Trophoblast cell (in vitro differentiated cells and primary cell): ENCODE measurements around the gene PRUNE2.

ENCODE experiments used
- DNase-seq, 2 donors: peaks; one replicate each; pipeline ENCODE4 v3.0.0-alpha.2; 2016
- H2AFZ ChIP-seq: 2 replicates; pipeline ENCODE4 v1.6.1; 2013; ENCODE audit warnings: low read length, moderate library complexity, mild to moderate bottlenecking; ENCODE audit not compliant: insufficient read depth, poor library complexity
- H2AK5ac ChIP-seq: 2 replicates; pipeline ENCODE4 v1.6.1; 2013; ENCODE audit warnings: mild to moderate bottlenecking, low read length
- H2BK120ac ChIP-seq: 2 replicates; pipeline ENCODE4 v1.6.1; 2013; ENCODE audit warnings: low read length, mild to moderate bottlenecking, moderate library complexity; ENCODE audit not compliant: insufficient read depth, poor library complexity
- H2BK12ac ChIP-seq: 2 replicates; pipeline ENCODE4 v1.6.1; 2013; ENCODE audit warnings: mild to moderate bottlenecking, low read length, moderate library complexity
- H2BK5ac ChIP-seq: 2 replicates; pipeline ENCODE4 v1.6.1; 2013; ENCODE audit warnings: low read length, low read depth, moderate library complexity, mild to moderate bottlenecking; ENCODE audit not compliant: poor library complexity
- H3K14ac ChIP-seq: 2 replicates; pipeline ENCODE4 v1.6.1; 2013; ENCODE audit warnings: mild to moderate bottlenecking, low read length
- H3K18ac ChIP-seq: 2 replicates; pipeline ENCODE4 v1.6.1; 2013; ENCODE audit warnings: mild to moderate bottlenecking, low read length
- H3K23ac ChIP-seq: 2 replicates; pipeline ENCODE4 v1.6.1; 2013; ENCODE audit warnings: low read length
- H3K27ac ChIP-seq: 2 replicates; pipeline ENCODE4 v1.5.1; 2013; ENCODE audit warnings: low read depth, mild to moderate bottlenecking, inconsistent platforms, low read length, moderate library complexity
- H3K27me3 ChIP-seq: 2 replicates; pipeline ENCODE4 v1.6.1; 2013; ENCODE audit warnings: inconsistent platforms, mild to moderate bottlenecking, low read length, moderate library complexity; ENCODE audit not compliant: insufficient read depth
- H3K36me3 ChIP-seq, 2 experiments: 1 replicate in 1 of 2; 2 replicates in 1 of 2; pipeline ENCODE4 v1.6.1; 2013; ENCODE audit warnings: low read length in 2 of 2, mild to moderate bottlenecking in 2 of 2, moderate library complexity in 1 of 2; ENCODE audit not compliant: insufficient read depth in 2 of 2, control insufficient read depth in 1 of 2
- H3K4ac ChIP-seq: 2 replicates; pipeline ENCODE4 v1.6.1; 2013; ENCODE audit warnings: low read depth, mild to moderate bottlenecking, low read length, moderate library complexity
- H3K4me1 ChIP-seq, 2 experiments: 1 replicate in 1 of 2; 2 replicates in 1 of 2; pipeline ENCODE4 v1.6.1; 2013; ENCODE audit warnings: low read length in 2 of 2, mild to moderate bottlenecking in 2 of 2, moderate library complexity in 1 of 2; ENCODE audit not compliant: insufficient read depth in 2 of 2, control insufficient read depth in 1 of 2
- H3K4me2 ChIP-seq: 2 replicates; pipeline ENCODE4 v1.6.1; 2013; ENCODE audit warnings: inconsistent platforms, mild to moderate bottlenecking, low read length, moderate library complexity
- H3K4me3 ChIP-seq: 2 replicates; pipeline ENCODE4 v1.5.1; 2013; ENCODE audit warnings: mild to moderate bottlenecking, low read depth, low read length, inconsistent platforms
- H3K79me1 ChIP-seq: one replicate; pipeline ENCODE4 v1.6.1; 2013; ENCODE audit warnings: low read length
- H3K79me2 ChIP-seq: 2 replicates; pipeline ENCODE4 v1.6.1; 2013; ENCODE audit warnings: low read length, mild to moderate bottlenecking; ENCODE audit not compliant: control insufficient read depth, insufficient read depth, poor library complexity
- H3K9ac ChIP-seq: 2 replicates; pipeline ENCODE4 v1.6.1; 2013; ENCODE audit warnings: mild to moderate bottlenecking, low read length
- H3K9me3 ChIP-seq: 2 replicates; pipeline ENCODE4 v1.6.1; 2013; ENCODE audit warnings: low read depth, mild to moderate bottlenecking, control low read depth, inconsistent platforms, low read length; ENCODE audit not compliant: insufficient read depth
- H4K12ac ChIP-seq: 2 replicates; pipeline ENCODE4 v1.6.1; 2013; ENCODE audit warnings: low read depth, mild to moderate bottlenecking, low read length, moderate library complexity
- H4K8ac ChIP-seq: 2 replicates; pipeline ENCODE4 v1.6.1; 2013; ENCODE audit warnings: low read depth, mild to moderate bottlenecking, low read length, moderate library complexity
- H4K91ac ChIP-seq: one replicate; pipeline ENCODE4 v1.6.1; 2013; ENCODE audit warnings: low read depth, mild to moderate bottlenecking, low read length, moderate library complexity
- WGBS: extraction: QIAGEN DNeasy Blood & Tissue Kit; methylation state at CpG from one replicate; pipeline ENCODE4 v1.1.7; 2013; ENCODE audit warnings: missing lambda C conversion rate; ENCODE audit not compliant: insufficient read length, insufficient coverage; ENCODE audit errors: extremely low coverage; 5-methylcytosine and 5-hydroxymethylcytosine counted together

PRUNE2 gene

GRCh38 chr9:76644647-76645250 lies 261.2 kb downstream of the PRUNE2 start:
- H3K4me2 ChIP-seq: no peak overlapping the region
- no peak overlapping the region for H4K12ac ChIP-seq
- H3K23ac ChIP-seq: no peak overlapping the region
- no peak overlapping the region for H3K4me3 ChIP-seq
- peak overlapping the region; percentile 58 for H3K14ac ChIP-seq
- H3K4ac ChIP-seq: no peak overlapping the region
- H3K27ac ChIP-seq: no peak overlapping the region
- H2BK5ac ChIP-seq: no peak overlapping the region
- peaks cover 3 to 4% of the 10 kb centered on the region in 2 experiments for H3K4me1 ChIP-seq
- H3K27me3 ChIP-seq: no peaks in the 10 kb centered on the region
- H3K18ac ChIP-seq: no peak overlapping the region
- H2AFZ ChIP-seq: no peak overlapping the region
- H4K91ac ChIP-seq: no peak overlapping the region
- no peak overlapping the region for H2BK12ac ChIP-seq
- no peak overlapping the region for H4K8ac ChIP-seq
- no peak overlapping the region for H2AK5ac ChIP-seq
- WGBS: no CpG with 5 or more reads among the region's 10 CpGs
- no peaks in the 10 kb centered on the region for H3K79me1 ChIP-seq
- H3K79me2 ChIP-seq: no peaks in the 10 kb centered on the region
- H3K9ac ChIP-seq: no peak overlapping the region
- no peak for DNase-seq
- H2BK120ac ChIP-seq: no peak overlapping the region
- no peaks in the 10 kb centered on the region for H3K36me3 ChIP-seq
- H3K9me3 ChIP-seq: no peaks in the 10 kb centered on the region

DNA sequence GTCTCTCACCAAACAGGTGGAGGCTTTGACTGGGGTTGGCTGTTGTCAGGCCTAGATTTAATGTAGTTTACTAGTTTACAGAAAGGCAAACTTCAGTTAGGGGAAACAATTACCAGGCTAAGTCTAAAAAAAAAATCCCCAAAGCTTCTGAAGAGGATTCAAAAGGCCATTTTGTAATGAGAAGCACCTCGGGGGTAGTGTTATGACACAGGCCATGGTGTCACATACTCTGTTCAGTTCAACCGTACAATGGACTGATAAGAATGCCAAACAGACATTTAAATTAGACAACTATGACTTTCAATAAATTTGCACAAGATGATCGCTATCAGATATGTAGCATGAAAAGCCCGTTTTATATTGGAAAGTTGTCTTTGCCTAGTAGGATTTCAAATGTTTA lies 261.7 kb downstream of the PRUNE2 start:
- Histone ChIP-seq H3K4ac (no peak overlapping the region), H4K12ac (no peak overlapping the region), H3K9ac (no peak overlapping the region), H3K18ac (no peak overlapping the region), H3K4me2 (no peak overlapping the region), H2BK12ac (no peak overlapping the region), H3K27ac (no peak overlapping the region), H3K4me3 (no peak overlapping the region), H4K8ac (no peak overlapping the region), H3K27me3 (no peaks in the 10 kb centered on the region), H2AK5ac (no peak overlapping the region), H3K9me3 (no peaks in the 10 kb centered on the region), H3K4me1 (peaks cover 3 to 4% of the 10 kb centered on the region in 2 experiments), H3K79me2 (no peaks in the 10 kb centered on the region), H3K36me3 (no peaks in the 10 kb centered on the region), H3K14ac (no peak overlapping the region), H2BK120ac (no peak overlapping the region), H2AFZ (no peak overlapping the region), H4K91ac (no peak overlapping the region), H2BK5ac (no peak overlapping the region), H3K79me1 (no peaks in the 10 kb centered on the region), H3K23ac (no peak overlapping the region)
- WGBS: no CpG with 5 or more reads among the region's 4 CpGs
- no peak for DNase-seq

GRCh38 chr9:76643399-76644117 lies 262.4 kb downstream of the PRUNE2 start:
- no CpG with 5 or more reads among the region's 6 CpGs for WGBS
- Histone ChIP-seq H3K27me3 (no peaks in the 10 kb centered on the region), H3K14ac (no peak overlapping the region), H3K18ac (no peak overlapping the region), H2BK5ac (no peak overlapping the region), H4K8ac (no peak overlapping the region), H3K36me3 (no peaks in the 10 kb centered on the region), H3K4me3 (no peak overlapping the region), H3K9ac (no peak overlapping the region), H3K27ac (no peak overlapping the region), H3K4ac (no peak overlapping the region), H4K12ac (no peak overlapping the region), H3K4me2 (no peak overlapping the region), H4K91ac (no peak overlapping the region), H3K23ac (no peak overlapping the region), H3K9me3 (no peaks in the 10 kb centered on the region), H2BK12ac (no peak overlapping the region), H3K79me2 (no peaks in the 10 kb centered on the region), H2BK120ac (peak overlapping the region; percentile 65), H3K4me1 (peaks cover 3 to 4% of the 10 kb centered on the region in 2 experiments), H2AK5ac (peak overlapping the region; percentile 63), H2AFZ (peak overlapping the region; percentile 57), H3K79me1 (no peaks in the 10 kb centered on the region)
- DNase-seq: no peak

GRCh38 chr9:76642701-76643209 lies 263.2 kb downstream of the PRUNE2 start:
- Histone ChIP-seq H4K12ac (no peak overlapping the region), H3K18ac (no peak overlapping the region), H3K14ac (no peak overlapping the region), H2BK5ac (no peak overlapping the region), H3K9ac (no peak overlapping the region), H3K23ac (no peak overlapping the region), H3K4me3 (no peak overlapping the region), H2AFZ (no peak overlapping the region), H2BK120ac (no peak overlapping the region), H3K4me1 (peaks cover 3 to 4% of the 10 kb centered on the region in 2 experiments), H3K36me3 (no peaks in the 10 kb centered on the region), H3K4ac (no peak overlapping the region), H3K79me1 (no peaks in the 10 kb centered on the region), H3K27me3 (no peaks in the 10 kb centered on the region), H3K79me2 (no peaks in the 10 kb centered on the region), H2BK12ac (no peak overlapping the region), H3K9me3 (no peaks in the 10 kb centered on the region), H4K91ac (no peak overlapping the region), H2AK5ac (no peak overlapping the region), H3K4me2 (no peak overlapping the region), H4K8ac (no peak overlapping the region), H3K27ac (no peak overlapping the region)
- WGBS: no CpG with 5 or more reads among the region's 5 CpGs
- DNase-seq: peak; percentile 15 to 42
